HG03060 (cell line): ENCODE measurements around the gene CEACAM19.
"Not testable (repeated sequence)": the region's sequence is repeated elsewhere in the genome, so short reads cannot be mapped to it uniquely, and the experiment has no call there.

Source experiments
- ATAC-seq: cut with Tn5 transposase; IDR thresholded peaks from one replicate; pipeline ENCODE4 v1.9.1; 2021; ENCODE audit warnings: low read depth, moderate number of reproducible peaks; ENCODE audit not compliant: unreplicated experiment

The CEACAM19 gene

GRCh38 chr19:44698492-44699201, 27.4 kb downstream of the CEACAM19 start, which contains the start of gene CEACAM16:
Gene CEACAM16, plus strand, starts transcription at chr19:44699151. Its CDS starts 2,306 bp downstream, at chr19:44701457.
- no peak for ATAC-seq

- ATAC-seq = no peak
Observed at GRCh38 chr19:44700547-44700946, 29.3 kb downstream of the CEACAM19 start.

GRCh38 chr19:44701228-44701627, 29.9 kb downstream of the CEACAM19 start:
- ATAC-seq = no peak

GRCh38 chr19:44702551-44703176, 31.4 kb downstream of the CEACAM19 start:
- no peak for ATAC-seq

GRCh38 chr19:44703336-44704078, 32.2 kb downstream of the CEACAM19 start:
- ATAC-seq = no peak

GRCh38 chr19:44704982-44705381, 33.7 kb downstream of the CEACAM19 start:
- no peak for ATAC-seq

- ATAC-seq = no peak
Observed at GRCh38 chr19:44705502-44706010, 34.3 kb downstream of the CEACAM19 start.

GRCh38 chr19:44706506-44707236, 35.4 kb downstream of the CEACAM19 start:
- ATAC-seq = no peak

- ATAC-seq = no peak
Observed at GRCh38 chr19:44707794-44708193, 36.5 kb downstream of the CEACAM19 start.

GRCh38 chr19:44708940-44709339, 37.7 kb downstream of the CEACAM19 start:
- ATAC-seq = no peak

- not testable (repeated sequence) for ATAC-seq
Observed at GRCh38 chr19:44709434-44710266, 38.4 kb downstream of the CEACAM19 start.

- ATAC-seq = no peak
Observed at GRCh38 chr19:44710483-44710882, 39.2 kb downstream of the CEACAM19 start.

- no peak for ATAC-seq
Observed at GRCh38 chr19:44712864-44713515, 41.7 kb downstream of the CEACAM19 start.

- ATAC-seq = no peak
Observed at GRCh38 chr19:44714597-44715169, 43.4 kb downstream of the CEACAM19 start.

- ATAC-seq = no peak
Observed at GRCh38 chr19:44717603-44718002, 46.3 kb downstream of the CEACAM19 start.

- no peak for ATAC-seq
Observed at GRCh38 chr19:44718441-44719261, 47.4 kb downstream of the CEACAM19 start.

GRCh38 chr19:44719262-44719701, 48.0 kb downstream of the CEACAM19 start:
- no peak for ATAC-seq

- not testable (repeated sequence) for ATAC-seq
Observed at GRCh38 chr19:44720396-44720795, 49.1 kb downstream of the CEACAM19 start.
